GM18907 (cell line): ENCODE results near the gene RSPO1.

Experiments used
- ATAC-seq: cut with Tn5 transposase; IDR thresholded peaks from one replicate; pipeline ENCODE4 v1.9.1; 2021; ENCODE audit warnings: mild to moderate bottlenecking, moderate library complexity; ENCODE audit not compliant: unreplicated experiment

The RSPO1 gene

DNA sequence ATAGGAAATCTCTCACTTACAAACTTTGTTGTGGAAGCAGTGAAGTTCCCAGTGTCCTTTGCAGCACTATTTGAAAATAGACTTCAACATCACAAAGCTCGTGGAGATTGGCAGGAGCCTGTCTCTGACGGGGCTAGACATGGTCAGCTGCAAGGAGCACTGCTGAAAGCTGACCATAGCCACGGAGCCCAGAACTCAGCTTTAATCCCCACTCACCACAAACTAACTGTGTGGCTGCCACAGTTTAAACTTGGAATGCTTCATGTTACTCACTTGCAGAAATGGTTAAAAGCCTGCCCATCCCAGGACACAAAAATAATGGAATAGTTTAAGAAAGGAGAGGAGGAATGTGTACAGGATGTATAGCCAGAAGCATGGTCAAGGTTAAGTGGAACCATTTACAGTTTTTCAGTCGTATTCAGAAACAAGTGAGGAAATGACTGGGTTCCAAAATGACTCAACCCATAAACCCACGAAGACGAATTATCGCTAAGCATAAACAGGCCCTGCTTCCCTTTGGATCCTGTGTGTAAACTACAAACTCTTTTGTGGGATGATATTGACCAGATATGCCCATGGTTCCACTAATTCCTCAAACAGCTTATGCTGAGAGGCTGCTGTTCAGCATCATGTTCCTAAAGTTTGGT, 59.7 kb downstream of the RSPO1 start:
- ATAC-seq, result no peak

DNA sequence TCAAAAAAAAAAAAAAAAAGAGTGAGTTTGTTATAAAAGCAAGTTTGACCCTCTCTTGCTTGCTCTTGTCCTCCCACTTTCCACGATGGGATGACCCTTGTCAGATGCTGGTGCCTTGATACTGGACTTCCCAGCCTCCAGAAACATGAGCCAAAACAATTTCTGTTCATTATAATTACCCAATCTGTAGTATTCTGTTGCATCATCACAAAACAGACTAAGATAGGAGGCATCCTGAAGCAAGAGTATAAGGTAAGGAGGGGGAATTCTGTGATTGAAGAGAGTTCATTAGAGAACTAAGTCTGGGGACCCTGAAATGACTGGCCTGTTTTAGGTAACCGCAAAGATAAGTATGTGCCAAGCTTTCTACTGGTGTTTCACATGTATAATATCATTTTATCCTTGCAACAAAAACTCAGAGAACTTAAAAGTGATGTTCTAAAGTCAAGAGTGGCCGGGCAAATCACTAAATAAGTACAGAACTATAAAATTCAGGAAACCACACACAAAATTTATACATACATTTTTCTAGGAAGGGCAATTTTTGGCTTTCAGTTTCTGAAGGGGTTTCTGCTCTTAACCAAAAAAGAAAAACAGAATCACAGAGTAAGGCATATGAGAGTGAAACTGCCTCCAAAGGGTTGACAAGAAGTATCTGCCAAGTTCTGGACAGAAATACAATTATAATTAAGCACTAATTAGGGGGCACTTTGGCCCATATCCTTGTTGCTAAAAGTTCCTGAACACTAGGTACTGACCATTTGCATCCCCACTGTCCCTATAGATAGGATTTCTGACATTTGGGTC, 64.0 kb downstream of the RSPO1 start:
- no peak for ATAC-seq

DNA sequence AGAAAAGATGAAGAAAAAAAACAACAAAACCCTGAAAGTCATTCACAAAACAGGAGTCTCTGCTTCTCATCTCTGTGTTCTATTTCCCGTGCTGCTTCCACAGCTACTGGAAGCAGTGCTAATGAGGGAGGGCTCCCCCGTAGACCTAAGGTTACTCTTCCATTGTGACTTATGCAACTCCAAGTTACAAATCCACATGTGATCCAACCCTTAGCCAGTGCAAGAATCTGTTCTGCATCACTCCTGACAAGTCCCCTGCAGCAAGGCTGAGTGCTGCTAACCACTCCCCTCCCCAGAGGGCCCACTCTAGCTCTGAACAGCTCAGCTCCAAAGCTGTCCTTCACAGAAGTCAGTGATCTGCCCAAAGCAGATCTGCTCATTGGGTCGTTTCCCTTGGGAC, 67.7 kb downstream of the RSPO1 start:
- no peak for ATAC-seq

DNA sequence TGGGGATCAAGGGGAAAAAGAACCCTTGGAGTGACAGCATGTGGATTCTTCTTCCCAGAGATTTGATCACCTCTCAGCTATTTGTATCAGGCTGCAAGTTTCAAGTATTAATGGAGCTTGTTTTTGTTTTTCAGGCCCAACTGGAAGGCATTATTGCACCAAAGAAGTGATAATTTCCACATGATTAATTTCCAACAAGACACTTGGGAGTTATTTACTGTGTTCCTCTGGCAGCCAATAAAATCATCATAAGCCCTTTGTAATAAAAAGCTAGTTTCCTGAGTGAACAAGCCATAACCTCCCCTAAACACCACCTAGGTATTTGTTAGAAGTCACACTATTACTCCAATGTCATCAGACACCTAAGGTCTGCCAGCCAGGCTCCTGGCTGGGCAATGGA, 69.8 kb downstream of the RSPO1 start:
- ATAC-seq, result no peak

DNA sequence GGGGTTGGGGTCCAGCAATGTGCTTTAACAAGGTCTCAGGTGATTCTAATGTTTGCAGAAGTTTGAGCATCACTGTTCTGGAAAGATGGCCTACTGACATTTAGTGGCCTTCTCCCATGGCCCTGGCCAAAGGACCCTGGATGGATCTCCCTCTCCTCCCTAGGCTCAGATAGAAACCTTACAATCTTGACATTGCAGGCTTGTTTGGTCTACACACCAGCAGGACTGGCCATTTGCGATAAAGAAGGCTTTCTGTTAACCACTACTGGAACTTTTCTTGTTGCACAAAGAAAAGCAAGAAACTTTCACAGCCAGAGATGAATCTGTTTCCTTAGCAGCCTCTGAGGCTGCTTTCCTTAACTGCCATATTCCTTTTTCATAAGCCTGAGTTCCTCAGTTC, 71.7 kb downstream of the RSPO1 start:
- ATAC-seq, result no peak
